ENCODE measurements around the gene NECAB2. TPM values are rescaled to one million over a fixed set of nuclear protein-coding genes. Genes with fewer than 3 reads are reported as not detected.

NECAB2 gene
- total and polyA plus RNA-seq, 2 of the 8 experiments (the other 6 are each of a cell fraction or from before 2014, with no cell fraction given): 3.6 to 4.2 TPM

GRCh38 chr16:84009282-84009681 lies 41.2 kb downstream of the NECAB2 start:
- no peak overlapping the region for H4K91ac ChIP-seq (replicated peaks; ENCODE audit: insufficient read length, low read length)
- H2BK12ac ChIP-seq (ENCODE audit: low read depth, low read length): no peak overlapping the region
- no peak overlapping the region for H3K56ac ChIP-seq (replicated peaks; ENCODE audit: insufficient read length, low read depth, low read length)
- H3K18ac ChIP-seq (ENCODE audit: extremely low read depth, low read length): no peak overlapping the region
- ChIA-PET CTCF (ENCODE audit: partially characterized antibody) (interaction anchor here (1.2 to 1.4 kb wide), 2 partner anchors 15 to 53 kb away, joined by 3 to 7 read pairs; no protein-coding TSS in a partner anchor), POLR2A (ENCODE audit: partially characterized antibody) (interaction anchor here (0.6 to 1.1 kb wide), 2 partner anchors 11 to 23 kb away, joined by 3 to 4 read pairs; no protein-coding TSS in a partner anchor)
- no peak overlapping the region for H3K14ac ChIP-seq (ENCODE audit: insufficient read length)
- H3K4me2 ChIP-seq (ENCODE audit: insufficient read depth in 1 of 2, low read depth in 2 of 2, low read length in 2 of 2): no peak overlapping the region
- no peak overlapping the region for H3K4ac ChIP-seq (replicated peaks; ENCODE audit: insufficient read length, low read depth, low read length)
- H4K20me1 ChIP-seq (replicated peaks in 1 of 2; ENCODE audit: control insufficient read depth in 1 of 2, insufficient read depth in 2 of 2, low read length in 2 of 2): no peaks in the 10 kb centered on the region
- H2AFZ ChIP-seq (ENCODE audit: low read length): no peak overlapping the region
- H4K8ac ChIP-seq (ENCODE audit: extremely low read depth, insufficient read depth, low read length): no peak overlapping the region
- no peaks in the 10 kb centered on the region; a peak in 1 of 7 replicates for H3K27me3 ChIP-seq (replicated peaks in 1 of 4; ENCODE audit: control insufficient read depth in 3 of 4, extremely low read depth in 1 of 4, insufficient read depth in 3 of 4, low read length in 3 of 4)
- H3K9me3 ChIP-seq (ENCODE audit: insufficient read depth in 2 of 2, low read depth in 1 of 2, low read length in 1 of 2): no peaks in the 10 kb centered on the region
- H3K79me2 ChIP-seq (ENCODE audit: control insufficient read depth in 1 of 2, insufficient read depth in 2 of 2, low read length in 2 of 2): no peaks in the 10 kb centered on the region
- no peak overlapping the region for H3K23ac ChIP-seq (ENCODE audit: insufficient read length)
- no peaks in the 10 kb centered on the region for H3K36me3 ChIP-seq (ENCODE audit: control insufficient read depth in 2 of 4, insufficient read depth in 4 of 4, low read length in 3 of 4)
- H2BK15ac ChIP-seq (ENCODE audit: low read length): no peak overlapping the region
- no peak overlapping the region for H2BK5ac ChIP-seq (ENCODE audit: low read depth, low read length)
- H3K27ac ChIP-seq (ENCODE audit: low read depth, low read length): no peak overlapping the region
- no peak overlapping the region for H3K4me3 ChIP-seq (ENCODE audit: extremely low read depth in 1 of 4, insufficient read depth in 2 of 4, low read depth in 3 of 4, low read length in 4 of 4)
- no peak overlapping the region for H3K9ac ChIP-seq (replicated peaks in 1 of 4; ENCODE audit: extremely low read depth in 1 of 4, low read depth in 3 of 4, low read length in 3 of 4)
- no peak overlapping the region for H4K5ac ChIP-seq (ENCODE audit: insufficient read length, low read depth, low read length)
- no peak overlapping the region for H2BK120ac ChIP-seq (replicated peaks; ENCODE audit: low read depth, low read length)
- H3K4me1 ChIP-seq (replicated peaks in 1 of 4; ENCODE audit: control insufficient read depth in 3 of 4, insufficient read depth in 4 of 4, low read length in 3 of 4): no peaks in the 10 kb centered on the region
- H2BK20ac ChIP-seq (ENCODE audit: low read length): no peak overlapping the region
- FAIRE-seq (no peak), DNase-seq (ENCODE audit: low read depth in 1 of 2, low spot score in 2 of 2) (no peak)
- 91% methylated on average over 6 of the region's 6 CpGs; no CpG with 5 or more reads in 1 of the 2 experiments for WGBS, 2 experiments (ENCODE audit: extremely low coverage in 1 of 2, insufficient coverage in 1 of 2, insufficient read length in 1 of 2, insufficient replicate concordance in 2 of 2, low coverage in 1 of 2, low lambda C conversion rate in 2 of 2, missing lambda C conversion rate in 1 of 2)
- no peaks in the 10 kb centered on the region for H3K23me2 ChIP-seq (ENCODE audit: low read depth, low read length)
- H3K79me1 ChIP-seq (ENCODE audit: low read depth, low read length): no peaks in the 10 kb centered on the region
- TF ChIP-seq GABPA (IDR thresholded peaks at IDR 0.05; ENCODE audit: borderline replicate concordance, insufficient read depth, low read length): no peak
- no peak for TF ChIP-seq MAX (IDR thresholded peaks at IDR 0.05)
- no peak for TF ChIP-seq SP2 (IDR thresholded peaks at IDR 0.05; ENCODE audit: low read length)
- TF ChIP-seq FOSL1 (IDR thresholded peaks at IDR 0.05; ENCODE audit: insufficient read depth, low read depth, low read length): no peak
- no peak for TF ChIP-seq TBP (IDR thresholded peaks at IDR 0.05; ENCODE audit: low read depth, low read length)
- TF ChIP-seq SP1 (IDR thresholded peaks at IDR 0.05; ENCODE audit: low read depth, low read length): no peak
- TF ChIP-seq ASH2L (IDR thresholded peaks at IDR 0.05; ENCODE audit: low read length): no peak
- no peak for TF ChIP-seq CTBP2 (IDR thresholded peaks at IDR 0.05; ENCODE audit: borderline replicate concordance, insufficient read depth, insufficient read length, low read length)
- H2AK5ac ChIP-seq (ENCODE audit: low read depth, low read length): no peak overlapping the region
